HG02870 (cell line): ENCODE results near the gene LSM12.

ENCODE experiments used
- ATAC-seq: cut with Tn5 transposase; IDR thresholded peaks from one replicate; pipeline ENCODE4 v1.9.1; 2021; ENCODE audit warnings: mild to moderate bottlenecking, moderate library complexity; ENCODE audit not compliant: unreplicated experiment

The LSM12 gene

DNA sequence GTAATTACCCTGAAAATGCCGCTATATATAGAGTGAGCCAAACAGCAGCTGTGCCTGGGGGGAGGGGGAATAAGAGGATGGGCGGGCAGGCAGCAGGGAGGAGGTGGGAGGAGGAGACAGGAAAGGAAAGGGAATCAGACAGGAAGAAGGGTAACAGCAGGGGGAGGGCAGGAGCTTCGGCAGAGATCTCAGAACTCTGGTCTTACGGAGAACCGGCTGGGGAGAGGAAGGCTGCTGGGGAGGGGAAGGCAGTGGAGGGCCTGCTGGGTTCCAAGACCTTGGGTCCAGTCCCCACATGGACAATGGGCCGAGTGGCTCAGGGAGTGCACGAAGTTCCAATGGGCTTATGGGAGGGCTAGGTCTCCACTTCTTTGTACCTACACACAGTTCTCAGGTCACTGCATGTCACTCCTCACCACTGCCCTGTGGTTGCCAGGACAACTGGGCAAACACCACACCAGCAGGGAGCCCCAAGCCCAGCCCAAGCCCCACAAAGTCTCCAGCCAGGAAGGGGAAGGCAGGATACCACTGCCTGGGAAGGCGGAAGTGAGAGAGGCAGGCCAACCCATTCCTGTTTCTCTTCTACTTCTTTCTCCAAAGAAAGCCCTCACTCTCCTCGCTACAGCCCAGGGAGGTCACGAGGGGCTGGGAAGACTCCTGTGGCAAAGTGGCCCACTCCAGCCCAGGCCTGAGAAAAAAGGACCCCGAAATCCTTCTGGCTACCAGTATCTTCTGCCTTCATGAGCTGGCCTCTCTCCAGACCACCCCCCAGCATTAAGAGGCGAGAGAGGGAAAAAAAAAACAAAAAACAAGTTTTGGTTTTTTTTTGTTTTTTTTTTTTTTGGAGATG, 29.4 kb upstream of the LSM12 start:
- no peak for ATAC-seq

DNA sequence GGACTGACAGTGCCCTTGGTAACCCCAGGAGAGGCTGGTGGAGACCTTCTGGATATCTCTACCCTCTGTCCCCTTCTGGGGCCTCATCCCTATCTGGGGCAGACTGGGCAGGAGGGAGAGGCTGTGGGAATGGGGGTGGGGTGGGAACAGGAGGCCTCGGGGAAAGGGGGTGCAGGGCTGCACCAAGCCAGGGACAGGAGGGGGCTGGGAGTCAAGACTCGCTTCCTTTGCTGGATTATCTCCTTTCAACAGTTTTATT, 28.8 kb upstream of the LSM12 start:
- no peak for ATAC-seq

DNA sequence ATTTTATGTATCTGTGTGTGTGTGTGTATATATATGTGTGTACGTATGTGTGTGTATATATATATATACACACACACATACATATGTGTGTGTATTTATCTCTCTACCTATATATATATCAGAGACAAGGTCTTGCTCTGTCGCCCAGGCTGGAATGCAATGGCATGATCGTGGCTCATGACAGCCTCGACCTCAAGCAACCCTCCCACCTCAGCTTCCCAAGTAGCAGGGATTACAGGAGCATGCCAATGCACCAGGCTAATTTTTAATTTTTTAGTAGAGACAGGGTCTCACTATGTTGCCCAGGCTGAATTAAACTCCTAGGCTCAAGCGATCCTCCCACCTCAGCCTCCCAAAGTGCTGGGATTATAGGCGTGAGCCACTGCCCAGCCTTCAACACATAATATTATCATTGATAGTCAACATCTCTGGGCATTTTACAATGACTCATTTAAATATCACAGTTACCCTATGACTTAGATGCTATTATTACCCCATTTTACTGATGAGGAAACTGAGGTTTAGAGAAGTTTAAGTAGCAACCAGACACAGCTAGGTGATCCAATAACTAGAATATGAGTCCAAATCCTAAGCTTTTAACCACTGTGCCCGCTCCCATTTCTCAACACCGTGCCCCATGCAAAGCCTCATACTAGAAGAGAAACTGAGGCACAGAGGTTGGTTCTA, 28.4 kb upstream of the LSM12 start:
- ATAC-seq, result no peak

DNA sequence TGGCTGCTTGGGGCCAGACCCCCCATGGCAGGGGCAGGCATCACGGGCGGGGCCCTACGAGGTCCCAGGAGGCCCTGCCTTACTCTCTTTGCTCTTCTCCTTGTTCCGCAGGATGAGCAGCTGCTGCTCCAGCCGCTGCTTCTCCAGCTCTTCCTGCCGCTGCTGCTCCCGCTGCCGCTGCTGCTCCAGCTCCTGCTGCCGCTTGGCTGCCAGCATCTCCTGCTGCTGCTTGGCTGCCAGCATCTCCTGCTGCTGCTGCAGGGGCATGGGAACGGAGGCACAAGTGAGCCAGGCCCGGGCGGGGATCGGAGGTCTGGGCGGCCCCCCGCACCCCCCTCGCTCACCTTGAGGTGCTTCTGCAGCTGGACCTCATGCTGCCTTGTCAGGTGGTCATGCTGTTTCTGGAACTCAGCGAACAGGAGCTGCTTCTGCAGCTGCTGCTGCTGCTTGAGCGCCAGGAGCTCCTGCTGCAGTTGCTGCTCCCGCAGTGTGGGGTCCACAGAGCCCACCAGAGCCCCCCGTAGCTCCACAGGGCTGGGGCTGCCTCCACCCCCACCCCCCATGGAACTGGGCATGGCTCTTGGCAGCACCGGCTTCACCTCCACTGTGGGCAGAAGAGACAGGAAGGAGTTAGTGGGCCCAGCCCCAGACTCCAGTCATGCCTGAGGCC, 26.9 kb upstream of the LSM12 start:
- no peak for ATAC-seq

DNA sequence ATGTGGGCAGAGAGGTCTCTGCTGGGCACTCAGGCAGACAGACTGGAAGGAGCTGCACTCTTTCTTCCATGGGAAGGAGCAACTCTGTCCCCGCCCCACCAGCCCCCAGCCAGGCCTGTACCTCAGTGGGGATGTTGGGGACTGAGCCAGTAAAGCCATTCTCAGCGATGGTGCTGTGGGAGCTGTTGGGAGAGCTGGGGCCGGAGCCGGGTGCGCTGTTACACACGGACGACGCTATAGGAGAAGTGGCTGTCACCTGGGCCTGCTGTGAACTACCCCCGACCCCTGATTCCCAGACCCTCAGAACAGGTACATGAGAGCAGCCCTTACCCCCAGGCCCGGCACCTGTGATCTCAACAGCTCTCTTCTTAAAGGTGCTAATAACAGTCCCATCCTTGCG, 25.6 kb upstream of the LSM12 start:
- no peak for ATAC-seq

DNA sequence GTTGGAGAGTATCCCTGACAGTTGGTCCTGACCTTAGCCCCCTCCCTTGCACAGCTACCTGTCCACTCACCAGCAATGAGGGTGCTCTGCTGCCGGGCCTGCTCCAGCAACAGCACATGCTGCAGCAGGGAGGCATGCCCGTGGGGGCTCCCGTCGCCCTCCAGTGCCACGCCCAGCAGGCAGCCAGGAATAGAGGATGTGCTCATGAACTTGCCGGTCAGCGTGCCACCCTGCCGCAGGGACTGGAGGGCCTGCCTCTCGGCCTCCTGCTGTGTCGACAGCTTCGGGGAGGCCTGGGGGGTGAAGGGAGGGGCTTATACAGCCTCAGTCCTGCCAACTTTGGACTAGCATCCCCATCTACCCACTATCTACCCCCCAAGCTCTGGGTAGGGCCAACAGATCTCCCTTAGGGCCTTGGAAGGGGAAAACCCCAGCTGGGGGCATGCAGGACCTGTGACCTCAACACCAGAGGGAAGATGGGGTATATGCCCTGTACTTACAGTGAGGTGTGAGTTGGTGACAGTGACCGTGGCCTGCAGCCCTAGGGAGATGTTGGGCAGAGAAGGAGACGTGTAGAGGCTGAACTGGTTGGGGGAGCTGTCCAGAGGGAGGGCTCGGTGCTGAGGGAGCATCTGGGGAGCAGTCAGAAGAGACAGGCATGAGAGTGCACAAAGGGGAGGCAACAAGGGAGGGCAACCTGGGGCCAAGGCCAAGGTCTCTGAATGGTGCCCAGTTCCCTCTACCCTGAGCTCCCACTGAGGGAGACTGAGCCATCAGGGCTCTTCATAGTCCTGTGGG, 24.9 kb upstream of the LSM12 start:
- no peak for ATAC-seq

DNA sequence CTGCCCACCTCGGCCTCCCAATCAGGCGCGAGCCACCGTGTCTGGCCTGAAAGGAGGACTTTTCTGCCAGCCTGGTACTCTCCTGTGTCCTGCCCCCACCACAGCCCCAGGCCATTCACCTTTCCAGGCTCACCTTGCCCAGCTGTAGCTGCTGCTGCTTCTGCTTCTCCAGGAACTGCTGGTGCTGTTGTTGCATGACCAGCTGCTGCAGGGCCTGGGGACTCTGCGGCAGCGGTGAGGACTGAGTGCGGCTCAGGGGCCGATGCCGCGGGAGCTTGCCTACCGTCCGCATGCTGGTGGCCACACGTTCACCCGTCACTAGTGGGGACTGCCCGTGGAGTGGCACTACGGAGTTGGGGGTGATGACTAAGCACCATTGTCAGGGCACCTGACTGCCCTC, 21.8 kb upstream of the LSM12 start:
- no peak for ATAC-seq

DNA sequence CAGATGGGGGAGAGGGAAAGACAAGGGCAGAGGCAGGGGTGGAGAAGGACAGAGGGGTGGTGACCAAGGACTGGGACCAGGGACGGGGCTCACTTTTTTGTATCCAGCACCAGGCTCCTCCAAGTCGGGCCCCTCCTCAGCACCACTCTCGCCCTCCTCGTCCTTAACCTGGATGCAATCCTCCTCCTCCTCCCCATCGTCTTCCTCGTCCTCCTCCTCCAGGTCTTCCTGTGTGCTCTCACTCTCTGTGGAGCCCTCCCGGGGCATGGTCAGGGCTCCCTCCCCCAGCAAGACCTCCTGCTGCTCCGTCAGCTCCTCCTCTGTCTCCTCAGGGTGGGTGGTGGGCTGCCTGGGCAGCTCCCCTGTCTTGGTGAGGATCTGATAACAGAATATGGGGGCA, 20.8 kb upstream of the LSM12 start:
- no peak for ATAC-seq

DNA sequence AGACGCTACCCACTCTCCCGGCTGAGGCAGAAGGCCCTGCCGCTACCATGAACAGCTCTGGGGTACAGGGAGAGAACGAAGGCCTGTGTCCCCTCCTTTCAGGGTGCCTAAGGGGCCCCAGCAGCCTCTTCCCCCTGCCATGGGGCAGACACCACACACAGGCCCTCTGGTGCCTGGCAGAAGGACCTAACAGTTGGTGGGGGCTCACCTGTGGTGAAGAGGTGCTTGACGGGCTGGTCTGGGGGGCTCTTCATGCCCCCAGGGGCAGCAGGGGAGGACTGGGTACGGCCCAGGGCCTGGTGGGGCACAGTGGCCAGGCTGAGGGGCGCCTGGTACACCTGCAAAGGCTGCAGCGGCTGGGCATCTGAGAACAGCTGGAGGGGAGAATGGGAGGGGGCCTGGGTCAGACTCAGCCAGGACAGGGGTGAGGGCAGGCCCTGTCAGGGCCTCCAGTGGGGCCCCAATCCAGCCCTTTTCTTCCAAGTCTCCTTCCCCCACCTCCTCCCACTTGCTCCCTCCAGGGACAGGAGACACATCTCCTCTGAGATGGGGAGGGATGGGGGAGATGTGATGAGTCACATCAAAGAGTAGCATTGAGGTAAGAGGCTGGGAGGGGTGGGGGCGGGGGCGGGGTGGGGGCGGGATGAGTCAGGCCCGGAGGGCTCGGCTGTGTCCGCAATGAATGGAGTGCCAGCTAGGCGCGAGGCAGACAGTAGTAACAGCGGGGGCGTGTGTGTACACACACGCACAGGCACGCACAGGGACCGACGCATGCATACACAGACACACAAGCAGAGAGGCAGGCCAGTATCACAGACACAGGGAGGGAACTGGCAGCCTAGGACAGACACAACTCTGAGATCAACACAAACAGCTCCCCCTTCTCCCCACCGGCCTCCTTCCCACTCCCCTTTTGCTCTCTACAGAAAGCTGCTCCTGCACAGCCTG, 20.2 kb upstream of the LSM12 start:
- ATAC-seq, result no peak

DNA sequence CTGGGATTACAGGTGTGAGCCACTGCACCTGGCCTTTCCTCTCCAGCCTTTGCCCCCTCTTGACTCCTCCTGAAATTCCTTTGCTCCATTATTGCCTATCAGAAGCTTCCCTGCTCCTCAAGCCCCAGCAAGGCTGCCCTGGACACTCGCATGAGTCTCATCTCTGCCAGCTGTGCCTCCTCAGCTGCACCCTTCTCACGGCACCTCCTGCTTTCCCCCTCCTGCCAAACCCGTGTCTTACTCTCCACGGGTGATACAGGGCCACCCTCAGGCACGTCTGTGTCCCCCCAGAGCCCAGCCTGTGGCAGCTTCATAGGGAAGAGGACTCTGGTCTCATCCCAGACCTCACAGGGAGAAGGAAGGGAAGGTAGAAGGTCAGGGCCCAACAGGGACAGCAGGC, 19.4 kb upstream of the LSM12 start:
- ATAC-seq, result no peak

DNA sequence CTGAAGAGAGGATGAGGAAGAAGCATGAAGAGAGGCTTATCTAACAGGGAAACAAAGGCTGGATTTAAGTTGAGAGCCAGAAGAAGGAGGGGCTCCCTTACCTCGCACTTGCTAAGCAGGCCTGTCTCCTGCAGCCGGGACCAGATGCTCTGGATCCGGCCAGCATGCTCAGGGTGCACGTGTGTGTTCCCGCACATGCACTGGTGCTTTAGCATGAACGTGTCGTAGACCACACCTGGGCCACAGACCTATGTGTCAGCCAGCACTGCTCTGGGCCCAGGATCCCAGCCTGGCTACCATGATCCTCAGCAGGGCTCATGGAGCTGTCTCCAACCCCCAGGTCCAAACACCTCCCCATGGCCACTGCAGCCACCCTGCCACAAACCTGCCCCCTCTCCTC, 18.4 kb upstream of the LSM12 start:
- no peak for ATAC-seq

DNA sequence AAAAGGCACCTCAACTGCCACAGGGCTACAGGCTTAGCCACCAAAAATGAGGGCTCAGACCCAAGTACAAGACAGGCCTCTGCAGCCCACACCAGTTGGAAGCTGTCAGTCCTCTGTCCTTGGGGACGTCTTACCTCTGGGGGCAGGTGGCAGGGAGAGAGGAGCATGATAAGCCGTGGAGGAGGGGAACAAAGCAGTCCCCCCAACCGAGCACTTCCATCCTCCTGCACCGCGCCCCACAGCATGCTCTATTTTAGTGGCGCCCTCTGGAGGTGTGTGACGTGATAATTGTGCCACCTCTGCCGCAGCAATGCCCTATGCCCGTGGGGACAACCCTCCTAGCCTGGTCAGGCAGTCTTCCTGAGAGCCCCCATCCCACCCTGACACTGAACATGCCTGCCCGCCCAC, 17.7 kb upstream of the LSM12 start:
- no peak for ATAC-seq

DNA sequence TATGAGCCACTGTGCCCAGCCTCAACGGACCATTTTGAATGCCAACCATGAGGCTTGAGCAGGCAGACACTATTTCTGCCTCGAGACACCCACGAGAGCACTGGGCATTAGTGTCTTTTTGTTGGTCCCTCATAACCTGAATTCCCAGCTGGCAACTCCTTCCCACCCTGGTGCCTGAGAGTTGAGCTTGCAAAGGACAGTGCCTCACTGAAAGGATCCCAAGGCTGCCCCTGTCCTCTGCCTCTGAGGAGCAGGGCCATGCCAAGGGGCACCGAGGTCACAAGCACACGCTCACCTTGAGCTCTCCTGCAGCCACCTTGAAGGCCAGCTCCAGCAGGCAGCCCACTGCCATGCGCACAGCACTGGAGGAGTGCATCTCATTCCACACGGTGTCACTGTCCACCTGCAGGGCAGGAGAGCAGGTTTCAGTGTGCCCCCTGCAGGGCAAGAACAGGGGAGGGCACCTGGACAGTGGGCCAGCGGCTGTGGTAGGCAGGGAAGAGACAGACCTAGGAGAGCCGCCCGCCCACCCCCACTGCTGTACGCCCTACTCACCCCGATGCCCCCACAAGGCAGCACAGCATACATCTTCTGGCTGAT, 16.9 kb upstream of the LSM12 start:
- no peak for ATAC-seq

DNA sequence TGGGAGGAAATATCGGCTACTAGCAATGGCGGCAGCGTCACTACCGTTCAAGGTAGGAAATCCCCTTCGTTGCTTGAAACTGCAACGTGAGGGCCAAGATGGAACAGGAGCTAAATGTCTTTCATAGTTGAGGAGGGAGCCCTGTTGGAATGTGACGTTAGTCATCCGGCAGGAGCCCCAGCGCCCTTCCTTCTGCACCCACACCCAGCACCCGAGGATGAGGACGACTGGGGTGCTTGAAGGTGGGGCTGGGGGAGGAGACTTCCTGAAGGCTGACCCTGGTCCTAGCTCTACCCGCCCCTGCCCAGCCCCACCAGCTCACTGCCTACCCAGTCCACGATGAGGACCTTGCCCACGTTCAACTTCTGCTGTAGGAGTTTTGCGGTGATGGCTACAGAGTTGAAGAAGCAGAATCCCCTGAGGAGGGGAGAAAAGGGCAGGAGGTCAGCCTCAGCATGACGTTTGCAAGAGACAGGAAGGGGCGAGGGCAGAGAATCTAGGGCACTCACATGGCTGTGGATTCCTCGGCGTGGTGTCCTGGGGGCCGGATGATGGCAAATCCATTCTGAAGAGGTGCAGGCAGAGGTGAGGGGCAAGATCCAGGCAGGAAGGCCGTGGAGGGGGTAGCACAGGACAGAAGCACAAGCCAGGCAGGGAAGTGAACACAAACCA, 15.9 kb upstream of the LSM12 start:
- no peak for ATAC-seq

DNA sequence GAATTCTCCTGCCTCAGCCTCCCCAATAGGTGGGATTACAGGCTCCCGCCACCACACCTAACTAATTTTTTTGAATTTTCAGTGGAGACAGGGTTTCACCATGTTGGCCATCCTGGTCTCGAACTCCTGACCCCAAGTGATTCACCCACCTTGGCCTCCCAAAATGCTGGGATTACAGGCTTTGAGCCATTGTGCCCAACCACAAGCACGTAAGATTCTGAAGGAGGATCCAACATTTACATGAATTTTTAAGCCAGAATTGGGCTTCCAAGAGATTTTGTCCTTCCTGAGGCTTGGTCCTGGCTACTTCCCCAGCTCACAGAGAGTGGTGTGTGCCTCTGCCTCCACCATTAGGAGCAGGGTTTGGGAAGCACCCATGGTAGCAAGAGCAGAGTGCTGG, 15.2 kb upstream of the LSM12 start:
- no peak for ATAC-seq

DNA sequence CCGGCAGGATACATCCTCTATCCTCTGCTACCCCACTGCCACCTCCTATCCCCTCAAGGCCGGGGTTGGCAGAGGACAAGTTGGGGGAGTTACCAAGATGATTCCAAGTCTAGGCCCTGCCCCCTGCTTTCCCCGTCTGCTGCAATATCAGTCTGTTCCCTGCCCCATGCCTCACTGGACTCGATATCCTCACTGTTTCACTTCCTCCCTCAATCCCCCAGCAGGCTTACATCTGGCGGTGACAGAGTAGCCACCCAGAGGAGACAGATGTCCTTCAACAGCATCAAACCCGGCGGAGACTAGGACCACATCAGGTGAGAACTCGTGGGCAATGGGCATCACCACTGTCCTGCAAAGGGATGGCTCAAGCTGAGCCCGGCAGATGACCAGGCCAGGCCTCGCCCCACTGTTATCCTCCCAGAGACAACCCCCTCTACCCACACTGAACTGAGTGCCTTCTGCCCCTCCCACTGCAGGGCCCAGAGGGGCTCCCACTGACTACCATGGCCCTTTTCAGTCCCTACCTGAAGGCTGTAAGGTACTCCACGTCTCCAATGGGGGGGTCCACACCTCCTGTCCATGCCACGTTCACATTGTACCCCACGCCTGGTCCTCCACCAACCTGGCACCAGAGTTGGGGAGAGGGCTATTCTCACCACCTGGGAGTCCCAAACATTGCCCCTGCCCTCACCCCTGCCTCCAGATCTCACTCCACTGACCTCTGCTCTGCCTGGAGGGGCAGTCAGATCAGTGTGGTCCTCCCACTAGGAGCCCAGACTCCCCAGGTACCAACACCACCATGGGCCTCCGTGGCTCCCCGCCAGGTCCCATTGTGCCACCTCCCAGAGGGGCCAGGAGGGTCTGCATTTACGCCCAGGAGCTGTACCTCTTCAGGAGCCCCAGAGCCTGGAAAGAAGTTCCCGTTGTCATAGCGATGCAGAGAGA, 13.7 kb upstream of the LSM12 start:
- no peak for ATAC-seq

DNA sequence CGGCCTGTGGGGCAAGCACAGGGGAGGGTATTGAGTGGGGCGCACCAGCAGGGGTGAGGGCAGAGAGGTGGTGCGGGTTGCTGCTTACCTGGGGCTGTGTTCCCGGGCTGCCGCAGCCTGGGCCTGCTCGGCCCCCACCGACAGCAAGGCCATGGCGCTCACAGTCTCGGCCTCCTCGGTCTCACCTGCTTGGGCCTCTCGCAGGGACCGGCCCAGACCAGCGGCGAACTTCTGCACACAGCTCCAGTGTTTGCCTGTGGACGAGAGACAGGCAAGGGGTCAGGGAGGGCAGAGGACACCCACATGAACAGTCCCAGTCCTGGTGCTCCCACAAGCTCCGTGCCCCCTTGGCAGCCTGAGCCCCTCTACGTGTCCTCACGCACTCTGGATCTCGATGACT, 11.9 kb upstream of the LSM12 start:
- ATAC-seq, result no peak

DNA sequence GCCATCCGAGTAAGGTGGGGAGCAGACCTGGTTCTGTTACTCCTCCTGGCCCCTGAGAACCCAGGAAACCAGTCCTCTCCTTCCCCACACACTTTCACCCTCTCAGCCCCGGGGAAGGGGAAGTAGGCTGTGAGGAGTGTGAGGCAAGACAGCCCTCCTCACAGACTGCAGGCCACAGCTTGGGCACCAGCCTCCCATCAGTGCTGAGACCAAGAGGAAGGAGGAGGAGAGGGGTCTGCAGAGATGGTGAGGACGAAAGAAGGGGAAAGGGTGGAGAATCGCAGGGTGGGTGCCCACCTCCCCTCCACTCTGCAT, 11.1 kb upstream of the LSM12 start:
- ATAC-seq, result no peak
